B cell (primary cell): ENCODE data around the gene BCO2. TPM values are rescaled to one million over a fixed set of nuclear protein-coding genes. Genes with fewer than 3 reads are reported as not detected.
A peak's percentile ranks its signal among the peaks of the same experiment; 100 is the strongest.

Source experiments
- ATAC-seq: fragments of 200-7000 bp; cut with Tn5 transposase; one replicate; pipeline ENCODE4 v1.10.0; 2021; ENCODE audit warnings: low read depth, mild to moderate bottlenecking, moderate number of reproducible peaks, moderate library complexity
- CTCF ChIA-PET: fragments of 350-600 bp; sonication (Branson Sonifier 250); formaldehyde crosslinking; loops from one replicate; lab custom pipeline; 2021; ENCODE audit warnings: antibody characterized with exemption, inconsistent platforms; lab: Charles Lee
- POLR2A ChIA-PET: fragments of 350-600 bp; sonication (Branson Sonifier 250); formaldehyde crosslinking; loops from one replicate; lab custom pipeline; 2021; ENCODE audit warnings: antibody characterized with exemption; lab: Charles Lee
- DNase-seq: peaks from one replicate; pipeline ENCODE4 v3.0.0; 2013
- H2AFZ ChIP-seq: 2 replicates; pipeline ENCODE4 v1.6.1; 2012; ENCODE audit warnings: mild to moderate bottlenecking, low read depth, low read length; ENCODE audit not compliant: insufficient read depth, poor library complexity, severe bottlenecking
- H3K27ac ChIP-seq, 2 donors: 1 replicate in 1 of 2; 2 replicates in 1 of 2; pipeline ENCODE4 v1.5.1; 2012 to 2013; ENCODE audit warnings: low read length in 2 of 2, mild to moderate bottlenecking in 2 of 2, moderate library complexity in 1 of 2
- H3K27me3 ChIP-seq, 4 experiments: fragments of 200-600 bp in 1 of 4; sonication (generic) in 1 of 4; replicated peaks in 1 of 4; 1 replicate in 2 of 4; 2 replicates in 2 of 4; pipeline versions ENCODE4 v1.6.1 to v1.7.0; 2013 to 2016; ENCODE audit warnings: low read length in 3 of 4, mild to moderate bottlenecking in 2 of 4, mixed read lengths in 1 of 4, moderate library complexity in 1 of 4; ENCODE audit not compliant: insufficient read depth in 4 of 4, control insufficient read depth in 3 of 4; ENCODE audit errors: control extremely low read depth in 1 of 4
- H3K36me3 ChIP-seq, 2 experiments: replicated peaks in 1 of 2; 1 replicate in 1 of 2; 2 replicates in 1 of 2; pipeline versions ENCODE4 v1.6.1 to v1.7.1; 2013; ENCODE audit warnings: low read length in 1 of 2; ENCODE audit not compliant: insufficient read depth in 2 of 2, control insufficient read depth in 1 of 2; ENCODE audit errors: control extremely low read depth in 1 of 2, extremely low read depth in 1 of 2
- H3K4me1 ChIP-seq, 2 donors: fragments of 200-600 bp in 1 of 2; sonication (generic) in 1 of 2; 1 replicate in 1 of 2; 2 replicates in 1 of 2; pipeline versions ENCODE4 v1.5.1 to v1.6.1; 2013 to 2017; ENCODE audit warnings: low read length in 2 of 2; ENCODE audit not compliant: control insufficient read depth in 2 of 2, insufficient read depth in 2 of 2
- H3K4me2 ChIP-seq: replicated peaks from 2 replicates; pipeline ENCODE3; 2012; ENCODE audit warnings: mild to moderate bottlenecking, low read depth, low read length; ENCODE audit not compliant: poor library complexity, severe bottlenecking
- H3K4me3 ChIP-seq, 5 experiments: fragments of 200-600 bp in 1 of 5; sonication (generic) in 1 of 5; 1 replicate in 3 of 5; 2 replicates in 2 of 5; pipeline versions ENCODE4 v1.5.1 to v1.7.0; 2011 to 2016; ENCODE audit warnings: low read length in 4 of 5, mild to moderate bottlenecking in 4 of 5, low read depth in 2 of 5, control low read depth in 1 of 5, moderate library complexity in 1 of 5; ENCODE audit not compliant: insufficient read depth in 1 of 5; ENCODE audit errors: control extremely low read depth in 1 of 5, extremely low read depth in 1 of 5
- H3K79me2 ChIP-seq: fragments of 200-600 bp; sonication (generic); one replicate; pipeline ENCODE4 v1.6.0; 2016; ENCODE audit warnings: low read length; ENCODE audit not compliant: control insufficient read depth, insufficient read depth
- H3K9ac ChIP-seq: fragments of 200-600 bp; sonication (generic); 2 replicates; pipeline ENCODE4 v1.6.1; 2017; ENCODE audit warnings: mild to moderate bottlenecking, low read length, moderate library complexity
- H3K9me3 ChIP-seq, 3 donors: one replicate each; pipeline versions ENCODE4 v1.6.1 to v1.7.1; 2013; ENCODE audit warnings: low read length in 2 of 3; ENCODE audit not compliant: control insufficient read depth in 2 of 3, insufficient read depth in 1 of 3; ENCODE audit errors: control extremely low read depth in 1 of 3
- H4K20me1 ChIP-seq: 2 replicates; pipeline ENCODE4 v1.6.0; 2012; ENCODE audit warnings: mild to moderate bottlenecking, low read length; ENCODE audit not compliant: insufficient read depth, control insufficient read depth, poor library complexity, severe bottlenecking
- H3K27ac Mint-ChIP-seq: one replicate; pipeline ENCODE4 v1.8.0; 2021; ENCODE audit warnings: mixed read lengths
- H3K27me3 Mint-ChIP-seq: one replicate; pipeline ENCODE4 v1.8.0; 2021; ENCODE audit warnings: mixed read lengths
- H3K4me1 Mint-ChIP-seq: one replicate; pipeline ENCODE4 v1.8.0; 2021; ENCODE audit warnings: mixed read lengths
- H3K4me3 Mint-ChIP-seq: one replicate; pipeline ENCODE4 v1.8.0; 2021; ENCODE audit warnings: mixed read lengths
- H3K9me3 Mint-ChIP-seq: one replicate; pipeline ENCODE4 v1.8.0; 2022; ENCODE audit warnings: mixed read lengths; ENCODE audit not compliant: insufficient read depth
- EZH2 ChIP-seq: IDR thresholded peaks from 2 replicates; pipeline ENCODE4 v1.6.1; 2012; ENCODE audit warnings: borderline replicate concordance, low read depth, mild to moderate bottlenecking, moderate library complexity, low read length; ENCODE audit not compliant: insufficient read depth, poor library complexity, severe bottlenecking
- WGBS: methylation state at CpG from one replicate; pipeline ENCODE4 v1.1.5; 2013; ENCODE audit warnings: missing lambda C conversion rate; ENCODE audit not compliant: insufficient coverage; 5-methylcytosine and 5-hydroxymethylcytosine counted together
- intact Hi-C: fragments of 100-400 bp; cut with micrococcal nuclease; formaldehyde crosslinking; loops from one replicate; pipeline ENCODE4 v1.10.0; 2022
- polyA plus RNA-seq: library from polyadenylated mRNA; depleted of rRNA; stranded (reverse); fragments of >200 nt; gene quantifications from 2 replicates; pipeline ENCODE4 v1.2.3, GENCODE V29; 2012
- total RNA-seq, 2 donors: library from RNA; stranded (reverse); fragments of 120-200 nt in 1 of 2; gene quantifications; 1 replicate in 1 of 2; 2 replicates in 1 of 2; pipeline versions ENCODE4 v1.2.3 to v1.2.4, GENCODE V29; 2013 to 2022
- TF ChIP-seq, protein P1 (sequence below): fragments of 200-600 bp; IDR thresholded peaks from one replicate; pipeline ENCODE4 v1.8.0; 2022; ENCODE audit warnings: antibody characterized with exemption, mild to moderate bottlenecking

The BCO2 gene
- total and polyA plus RNA-seq, 2 donors (not counting 1 experiment from before 2014, with no cell fraction given): 1.7 to 1.8 TPM

DNA sequence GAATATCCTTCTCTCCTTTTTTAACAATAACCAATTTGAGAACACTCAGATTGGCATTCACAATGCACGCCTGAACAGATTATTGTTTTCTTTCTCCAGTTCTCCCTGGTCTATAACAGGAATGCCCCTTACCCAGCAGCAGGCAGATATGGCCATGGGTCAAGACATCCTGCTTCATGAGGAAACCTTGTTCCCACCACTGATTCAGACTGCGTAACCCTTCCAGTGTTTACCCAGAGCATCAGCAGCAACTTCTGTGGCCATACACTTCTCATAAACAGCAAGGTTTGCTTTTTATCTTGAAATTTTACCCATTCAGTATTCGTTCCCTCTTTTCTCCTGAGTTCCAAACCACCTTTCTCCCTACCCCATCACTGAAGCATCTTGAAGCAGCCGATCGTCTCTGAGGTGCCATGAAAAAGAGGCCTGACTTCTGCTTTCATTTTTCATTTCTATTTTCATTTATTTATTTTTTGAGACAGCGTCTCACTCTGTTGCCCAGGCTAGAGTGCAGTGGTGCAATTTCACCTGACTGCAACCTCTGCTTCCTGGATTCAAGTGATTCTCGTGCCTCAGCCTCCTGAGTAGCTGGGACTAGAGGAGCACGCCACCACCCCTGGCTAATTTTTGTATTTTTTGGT, 60.6 kb downstream of the BCO2 start:
- peak overlapping the region; percentile 41 for H2AFZ ChIP-seq
- H3K9me3 ChIP-seq: no peaks in the 10 kb centered on the region
- H3K36me3 ChIP-seq: peaks cover 11 to 39% of the 10 kb centered on the region in 2 experiments
- H3K4me1 Mint-ChIP-seq: peaks cover 18% of the 10 kb centered on the region
- H3K4me3 Mint-ChIP-seq: peak overlapping the region; percentile 88
- DNase-seq: peak; percentile 49
- H3K27ac Mint-ChIP-seq: peak overlapping the region; percentile 97
- intact Hi-C loops: no loop called here
- 37% methylated on average over 6 of the region's 8 CpGs for WGBS
- peak overlapping the region in 4 of 5 experiments; percentile 7 to 41 (median 34) for H3K4me3 ChIP-seq
- peak overlapping the region; percentile 84 to 85 for H3K27ac ChIP-seq
- peak overlapping the region; percentile 67 for H3K4me2 ChIP-seq
- H3K9ac ChIP-seq: peak overlapping the region; percentile 48
- ChIA-PET CTCF (interaction anchor here (1.6 to 2.9 kb wide), 2 partner anchors 44 to 122 kb away, joined by 4 to 13 read pairs; no protein-coding TSS in a partner anchor), POLR2A (no interaction called here)
- H3K4me1 ChIP-seq: peaks cover 16 to 20% of the 10 kb centered on the region in 2 donors
- H3K9me3 Mint-ChIP-seq: no peaks in the 10 kb centered on the region
- no peaks in the 10 kb centered on the region for H4K20me1 ChIP-seq
- no peaks in the 10 kb centered on the region for H3K27me3 ChIP-seq
- no peak for TF ChIP-seq EZH2
- TF ChIP-seq, protein P1, sequence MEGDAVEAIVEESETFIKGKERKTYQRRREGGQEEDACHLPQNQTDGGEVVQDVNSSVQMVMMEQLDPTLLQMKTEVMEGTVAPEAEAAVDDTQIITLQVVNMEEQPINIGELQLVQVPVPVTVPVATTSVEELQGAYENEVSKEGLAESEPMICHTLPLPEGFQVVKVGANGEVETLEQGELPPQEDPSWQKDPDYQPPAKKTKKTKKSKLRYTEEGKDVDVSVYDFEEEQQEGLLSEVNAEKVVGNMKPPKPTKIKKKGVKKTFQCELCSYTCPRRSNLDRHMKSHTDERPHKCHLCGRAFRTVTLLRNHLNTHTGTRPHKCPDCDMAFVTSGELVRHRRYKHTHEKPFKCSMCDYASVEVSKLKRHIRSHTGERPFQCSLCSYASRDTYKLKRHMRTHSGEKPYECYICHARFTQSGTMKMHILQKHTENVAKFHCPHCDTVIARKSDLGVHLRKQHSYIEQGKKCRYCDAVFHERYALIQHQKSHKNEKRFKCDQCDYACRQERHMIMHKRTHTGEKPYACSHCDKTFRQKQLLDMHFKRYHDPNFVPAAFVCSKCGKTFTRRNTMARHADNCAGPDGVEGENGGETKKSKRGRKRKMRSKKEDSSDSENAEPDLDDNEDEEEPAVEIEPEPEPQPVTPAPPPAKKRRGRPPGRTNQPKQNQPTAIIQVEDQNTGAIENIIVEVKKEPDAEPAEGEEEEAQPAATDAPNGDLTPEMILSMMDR: no peak
- ATAC-seq: peak; percentile 73
- peaks cover 5% of the 10 kb centered on the region for H3K79me2 ChIP-seq
- no peaks in the 10 kb centered on the region for H3K27me3 Mint-ChIP-seq

DNA sequence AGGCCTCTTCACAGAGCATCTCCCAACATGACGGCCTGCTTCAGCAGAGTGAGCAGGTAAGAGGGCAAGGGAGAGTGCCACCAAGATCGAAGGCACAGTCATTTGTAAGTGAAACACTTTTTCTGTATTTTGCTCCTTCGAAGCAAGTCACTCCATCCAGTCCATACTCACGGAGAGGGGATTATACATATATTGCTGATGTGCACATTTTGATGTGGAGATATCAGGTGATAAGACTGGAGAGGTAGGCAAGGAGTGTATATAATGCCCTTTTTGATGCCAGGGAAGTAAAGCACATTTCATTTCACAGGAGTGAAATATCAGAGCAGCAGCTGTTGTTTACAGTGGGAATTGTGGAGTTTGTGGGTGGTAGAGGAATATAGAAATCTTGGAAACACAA, 62.1 kb downstream of the BCO2 start:
- no peak overlapping the region for H3K27ac Mint-ChIP-seq
- no peak for ATAC-seq
- CTCF ChIA-PET: interaction anchor here (1.6 to 2.9 kb wide), 3 partner anchors 18 to 124 kb away, joined by 4 to 13 read pairs (median 5); no protein-coding TSS in a partner anchor

More for the DNA sequence above, 62.1 kb downstream of the BCO2 start:
- Histone ChIP-seq H3K4me3 (no peak overlapping the region), H3K27me3 (no peaks in the 10 kb centered on the region), H2AFZ (no peak overlapping the region), H3K9me3 (no peaks in the 10 kb centered on the region), H3K9ac (no peak overlapping the region), H3K79me2 (no peaks in the 10 kb centered on the region), H3K27ac (no peak overlapping the region), H4K20me1 (no peaks in the 10 kb centered on the region), H3K4me2 (no peak overlapping the region), H3K36me3 (peaks cover 12 to 31% of the 10 kb centered on the region in 2 experiments), H3K4me1 (peaks cover 16 to 20% of the 10 kb centered on the region in 2 donors)
- TF ChIP-seq, protein P1: no peak
- TF ChIP-seq EZH2: no peak
- no peak for DNase-seq
- 95% methylated on average over 3 of the region's 4 CpGs for WGBS
- no peak overlapping the region for H3K4me3 Mint-ChIP-seq
- peaks cover 18% of the 10 kb centered on the region for H3K4me1 Mint-ChIP-seq
- POLR2A ChIA-PET: no interaction called here
- intact Hi-C loops: no loop called here
- no peaks in the 10 kb centered on the region for H3K9me3 Mint-ChIP-seq
- no peaks in the 10 kb centered on the region for H3K27me3 Mint-ChIP-seq
